Daoy (cell line): ENCODE results near the gene NT5E. TPM values are rescaled to one million over a fixed set of nuclear protein-coding genes. Genes with fewer than 3 reads are reported as not detected.

Experiments used
- DNase-seq: peaks from one replicate; pipeline ENCODE4 v3.0.0-alpha.2; 2015; ENCODE audit warnings: low read depth
- total RNA-seq: library from RNA; depleted of rRNA; stranded (reverse); fragments of >200 nt; shearing (Covaris generic); gene quantifications from 2 replicates; pipeline ENCODE4 v1.2.3, GENCODE V29; 2014

NT5E gene
- total RNA-seq, 1 experiment from 2014 or later, result 129 TPM

DNA sequence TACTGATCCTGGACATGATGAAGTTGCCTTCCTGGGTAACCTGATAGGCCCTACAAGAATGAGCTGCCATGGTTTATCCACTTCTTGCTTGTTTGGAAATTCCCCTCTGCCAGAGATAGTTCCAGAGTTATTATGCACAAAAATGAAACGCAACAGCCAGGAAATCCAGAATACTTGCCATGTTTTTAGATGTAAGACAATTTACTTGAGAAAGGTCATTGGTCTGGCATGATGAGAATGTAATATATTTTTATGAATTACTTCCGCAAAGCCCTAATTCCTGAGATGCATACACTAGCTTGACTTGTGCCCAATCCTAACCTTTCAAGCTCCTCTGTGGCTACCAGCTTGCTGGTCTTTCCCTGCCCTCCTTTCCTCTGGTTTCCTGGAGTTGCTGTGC lies 27.9 kb upstream of the NT5E start:
- no peak for DNase-seq

DNA sequence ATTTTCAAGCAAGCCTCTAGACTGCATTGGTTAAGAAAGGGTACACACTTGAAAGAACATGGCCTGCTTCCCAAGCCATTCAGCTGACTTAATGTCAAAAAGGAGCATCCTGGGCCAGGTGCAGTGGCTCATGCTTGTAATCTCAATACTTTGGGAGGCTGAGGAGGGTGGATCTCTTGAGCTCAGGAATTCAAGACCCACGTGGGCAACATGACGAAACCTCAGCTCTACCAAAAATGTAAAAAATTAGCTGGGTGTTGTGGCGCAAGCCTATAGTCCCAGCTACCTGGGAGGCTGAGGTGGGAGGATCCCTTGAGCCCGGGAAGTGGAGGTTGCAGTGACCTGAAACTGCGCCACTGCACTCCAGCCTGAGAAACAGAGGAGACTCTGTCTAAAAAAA lies 26.9 kb upstream of the NT5E start:
- DNase-seq, result no peak

DNA sequence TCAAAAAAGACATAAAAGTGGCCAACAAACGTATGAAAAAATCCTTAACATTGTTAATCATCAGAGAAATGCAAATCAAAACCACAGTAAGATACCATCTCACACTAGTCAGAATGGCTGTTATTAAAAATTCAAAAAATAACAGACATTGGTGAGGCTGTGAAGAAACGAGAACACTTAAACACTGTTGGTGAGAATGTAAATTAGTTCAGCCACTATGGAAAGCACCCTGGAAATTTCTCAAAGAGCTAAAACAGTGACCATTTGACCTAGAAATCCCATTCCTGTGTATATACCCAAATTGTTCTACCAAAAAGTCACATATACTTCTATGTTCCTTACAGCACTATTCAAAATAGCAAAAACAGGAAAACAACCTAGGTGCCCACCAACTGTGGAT lies 24.9 kb upstream of the NT5E start:
- DNase-seq, result no peak

DNA sequence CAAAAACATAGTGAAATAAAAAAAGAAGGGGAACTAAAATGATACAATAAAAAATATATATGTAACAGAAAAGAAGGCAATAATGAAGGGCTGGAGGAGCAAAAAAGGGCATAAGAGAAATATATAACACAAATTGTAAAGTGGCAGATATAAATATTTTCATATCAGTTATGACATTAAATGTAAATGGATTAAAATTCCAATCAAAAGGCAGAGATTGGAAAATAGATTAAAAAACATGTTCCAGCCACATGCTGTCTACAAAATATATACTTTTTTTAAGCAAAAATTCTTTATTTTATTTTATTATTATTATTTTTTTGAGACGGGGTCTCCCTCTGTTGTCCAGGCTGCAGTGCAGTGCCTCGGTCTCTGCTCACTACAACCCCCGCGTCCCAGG lies 23.9 kb upstream of the NT5E start:
- DNase-seq, result no peak

DNA sequence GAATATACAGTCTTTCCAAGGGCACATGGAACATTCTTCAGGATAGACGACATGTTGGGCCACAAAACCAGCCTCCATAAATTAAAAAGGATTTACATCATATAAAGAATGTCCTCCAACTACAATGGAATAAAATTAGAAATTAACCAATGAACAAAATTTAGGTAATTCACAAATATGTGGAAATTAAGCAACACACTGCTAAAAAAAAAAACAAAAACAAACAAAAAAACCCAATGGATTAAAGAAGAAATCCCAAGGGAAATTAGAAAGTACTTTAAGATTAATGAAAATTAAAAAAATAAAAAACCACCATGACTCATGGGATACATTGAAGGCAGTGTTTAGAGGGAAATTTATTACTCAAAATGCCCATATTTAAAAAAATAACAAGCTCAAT lies 21.4 kb upstream of the NT5E start:
- DNase-seq, result no peak

DNA sequence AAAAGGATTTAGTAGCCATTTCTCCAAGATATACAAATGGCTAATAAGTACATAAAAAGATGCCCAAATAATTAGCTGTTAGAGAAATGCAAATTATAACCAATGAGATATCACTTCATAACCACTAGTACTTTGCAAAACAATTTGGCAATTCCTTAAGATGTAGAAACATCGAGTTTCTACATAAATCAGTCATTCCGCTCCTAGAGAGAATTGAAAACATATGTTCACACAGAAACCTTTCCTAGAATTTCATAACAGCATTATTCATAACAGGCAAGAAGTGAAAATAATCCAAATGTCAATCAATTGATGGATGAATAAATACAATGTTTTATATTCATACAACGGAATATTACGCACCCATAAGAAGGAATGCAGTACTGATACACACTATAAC lies 20.5 kb upstream of the NT5E start:
- DNase-seq, result no peak

DNA sequence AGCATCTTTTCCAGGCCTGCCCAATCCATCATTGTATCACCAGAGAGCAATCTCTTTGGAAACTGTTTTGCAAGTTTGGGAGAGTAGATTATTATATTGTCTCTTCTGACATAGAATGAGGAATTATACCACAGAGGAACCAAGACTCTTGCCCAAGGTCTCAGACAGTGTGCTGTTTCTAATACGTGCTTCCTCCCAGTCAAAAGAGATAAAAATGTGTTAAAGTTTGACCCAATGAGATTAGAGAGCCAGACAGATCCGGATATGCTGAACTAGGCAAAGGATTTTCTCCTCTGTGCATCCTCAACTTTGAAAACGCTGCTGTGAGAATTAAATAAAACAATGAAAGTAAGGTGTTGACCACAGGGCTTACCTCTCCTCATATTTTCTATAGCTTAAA lies 18.6 kb upstream of the NT5E start:
- DNase-seq, result no peak

DNA sequence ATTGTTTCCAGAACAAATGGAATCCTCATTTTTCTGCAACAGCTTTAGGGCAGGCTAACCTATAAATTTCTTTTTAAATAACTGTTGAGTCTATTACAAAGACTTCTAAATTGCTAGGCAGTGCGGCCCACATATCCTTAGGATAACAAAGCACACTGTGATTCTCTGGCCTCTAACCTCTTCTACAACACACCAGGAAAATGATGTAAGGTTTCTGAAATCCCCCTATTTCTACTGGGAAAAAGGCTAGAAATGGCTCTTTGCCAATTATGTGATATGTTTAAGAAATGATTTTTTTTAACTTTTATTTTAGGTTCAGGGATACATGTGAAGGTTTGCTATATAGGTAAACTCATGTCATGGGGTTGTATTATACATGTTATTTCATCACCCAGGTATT lies 17.3 kb upstream of the NT5E start:
- no peak for DNase-seq

DNA sequence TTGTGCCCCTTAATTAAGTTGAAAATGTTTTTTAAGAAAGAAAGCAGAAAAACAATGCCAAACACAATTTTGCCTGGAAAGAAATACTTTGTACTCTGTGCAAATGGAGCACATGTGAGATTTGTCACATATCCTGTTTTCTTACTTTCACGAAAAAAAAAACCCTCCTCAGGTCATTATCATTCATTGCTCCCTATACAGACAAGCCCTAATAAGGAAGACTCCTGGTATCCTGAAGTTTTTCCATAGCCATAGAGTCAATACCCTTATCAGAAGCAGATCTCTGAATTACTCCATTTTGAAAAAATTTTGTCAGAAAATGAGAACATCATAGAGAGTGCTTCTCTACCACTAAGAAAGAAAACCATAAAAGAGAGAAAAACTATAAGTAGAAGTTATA lies 14.0 kb upstream of the NT5E start:
- DNase-seq, result no peak

DNA sequence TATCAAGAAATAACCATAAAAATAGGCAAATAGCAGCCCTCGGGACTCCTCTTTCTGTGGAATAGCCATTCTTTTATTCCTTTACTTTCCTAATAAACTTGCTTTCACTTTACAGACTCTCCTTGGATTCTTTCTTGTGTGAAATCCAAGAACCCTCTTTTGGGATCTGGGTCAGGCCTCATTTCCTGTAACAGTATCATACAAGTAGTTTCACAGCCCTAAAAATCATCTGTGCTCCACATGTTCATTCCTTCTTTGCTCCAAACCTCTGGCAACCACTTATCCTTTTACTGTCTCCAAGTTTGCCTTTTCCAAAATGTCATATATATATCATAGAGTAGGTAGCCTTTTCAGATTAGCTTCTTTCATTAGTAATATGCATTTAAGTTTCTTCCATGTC lies 13.5 kb upstream of the NT5E start:
- DNase-seq, result peak; percentile 56

DNA sequence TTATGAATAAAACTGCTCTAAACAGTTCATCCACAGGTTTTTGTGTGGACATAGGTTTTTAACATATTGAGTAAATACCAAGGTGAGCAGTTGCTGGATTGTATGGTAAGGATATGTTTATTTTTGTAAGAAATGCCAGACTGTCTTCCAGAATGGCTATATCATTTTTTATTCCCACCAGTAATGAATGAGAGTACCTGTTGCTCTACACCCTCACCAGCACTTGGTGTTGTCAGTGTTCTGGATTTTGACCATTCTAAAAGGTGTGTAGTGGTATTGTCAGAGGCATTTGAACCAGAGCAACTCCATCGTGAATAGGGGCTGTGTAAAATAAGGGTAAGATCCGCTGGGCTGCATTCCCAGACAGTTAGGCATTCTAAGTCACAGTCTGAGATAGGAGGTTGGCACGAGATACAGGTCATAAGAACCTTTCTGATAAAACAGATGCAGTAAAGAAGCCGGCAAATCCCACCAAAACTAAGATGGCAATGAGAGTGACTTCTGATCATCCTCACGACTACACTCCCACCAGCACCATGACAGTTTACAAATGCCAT lies 12.9 kb upstream of the NT5E start:
- peak; percentile 75 for DNase-seq

DNA sequence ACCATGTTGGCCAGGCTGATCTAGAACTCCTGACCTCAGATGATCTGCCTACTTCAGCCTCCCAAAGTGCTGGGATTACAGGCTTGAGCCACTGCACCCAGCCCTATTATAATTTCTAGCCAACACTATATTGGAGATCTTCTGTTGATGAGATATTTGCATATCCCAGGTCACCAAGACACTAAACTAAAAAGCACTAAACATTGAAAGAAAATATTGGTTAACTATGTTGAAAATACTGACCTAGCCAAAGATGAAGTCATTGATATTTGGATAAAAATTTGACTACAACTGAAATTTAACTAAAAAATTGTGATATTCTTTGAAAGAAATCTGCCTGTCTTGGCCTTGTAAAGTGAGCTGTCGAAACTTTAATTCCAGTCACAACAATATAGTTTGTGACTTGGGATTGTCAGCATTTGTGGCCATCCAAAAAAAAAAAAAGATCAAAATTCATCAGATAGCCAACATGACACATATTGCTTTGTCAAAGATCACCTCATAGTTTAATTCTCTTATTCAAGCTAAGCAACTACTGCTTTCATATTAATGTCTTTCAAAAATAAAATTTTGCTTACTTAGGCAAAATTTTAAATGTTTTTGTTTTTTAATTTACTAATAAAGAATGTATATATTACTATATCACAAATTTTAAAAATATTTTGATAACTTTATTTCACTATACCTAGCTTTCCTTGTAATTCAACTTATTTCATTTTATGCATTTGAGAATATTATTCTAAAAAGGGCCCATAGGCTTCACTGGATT lies 6.3 kb upstream of the NT5E start:
- DNase-seq, result no peak

DNA sequence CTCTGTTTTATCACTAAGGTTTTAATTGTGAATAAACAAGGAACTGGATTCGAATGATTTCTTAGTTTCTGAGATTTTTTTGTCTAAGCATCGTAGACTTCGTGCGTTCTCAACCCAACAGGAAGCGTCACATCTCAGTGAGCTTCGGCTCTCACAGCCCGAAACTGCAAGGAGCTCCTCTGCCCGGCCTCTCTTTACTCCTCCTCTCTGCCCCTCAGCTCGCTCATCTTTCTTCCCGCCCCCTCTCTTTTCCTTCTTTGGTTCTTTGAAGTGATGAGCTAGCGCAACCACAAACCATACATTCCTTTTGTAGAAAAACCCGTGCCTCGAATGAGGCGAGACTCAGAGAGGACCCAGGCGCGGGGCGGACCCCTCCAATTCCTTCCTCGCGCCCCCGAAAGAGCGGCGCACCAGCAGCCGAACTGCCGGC lies 480 bp upstream of the NT5E start:
- DNase-seq, result peak; percentile 84

DNA sequence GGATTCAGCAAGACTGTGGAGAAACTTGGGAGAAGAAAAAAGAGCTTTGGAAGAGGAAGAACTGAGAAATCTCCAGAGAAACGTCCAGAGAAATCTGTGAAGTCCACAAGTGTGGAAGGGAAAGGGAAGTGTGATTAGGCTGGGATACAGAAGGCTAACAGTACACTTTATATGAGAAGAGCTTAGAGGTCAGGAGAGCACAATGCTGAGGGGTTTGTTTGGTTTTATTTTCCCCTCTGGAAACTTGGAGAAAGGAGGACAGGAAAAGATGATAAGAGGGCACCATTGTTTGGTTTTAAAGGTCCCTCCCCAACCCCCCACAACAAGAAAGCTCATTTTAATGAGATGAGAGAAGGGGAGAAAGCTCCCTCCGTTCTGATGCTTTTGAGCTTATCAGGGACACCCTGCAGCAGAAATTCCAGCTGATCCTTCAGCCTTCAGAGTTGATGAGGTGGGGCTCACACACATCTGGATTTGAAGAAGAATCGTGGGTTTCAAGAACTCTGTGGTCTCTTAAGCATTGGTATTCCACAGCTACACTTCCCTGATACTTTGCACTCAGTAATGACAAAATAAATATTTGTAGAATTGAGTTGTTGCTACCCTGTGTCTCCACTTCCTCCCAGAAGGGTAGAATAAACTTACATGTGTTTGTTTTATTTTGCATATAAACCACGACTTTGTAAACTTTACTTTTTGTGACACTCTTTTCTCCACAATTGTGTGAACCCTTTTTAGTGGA lies 1.9 kb downstream of the NT5E start:
- no peak for DNase-seq

DNA sequence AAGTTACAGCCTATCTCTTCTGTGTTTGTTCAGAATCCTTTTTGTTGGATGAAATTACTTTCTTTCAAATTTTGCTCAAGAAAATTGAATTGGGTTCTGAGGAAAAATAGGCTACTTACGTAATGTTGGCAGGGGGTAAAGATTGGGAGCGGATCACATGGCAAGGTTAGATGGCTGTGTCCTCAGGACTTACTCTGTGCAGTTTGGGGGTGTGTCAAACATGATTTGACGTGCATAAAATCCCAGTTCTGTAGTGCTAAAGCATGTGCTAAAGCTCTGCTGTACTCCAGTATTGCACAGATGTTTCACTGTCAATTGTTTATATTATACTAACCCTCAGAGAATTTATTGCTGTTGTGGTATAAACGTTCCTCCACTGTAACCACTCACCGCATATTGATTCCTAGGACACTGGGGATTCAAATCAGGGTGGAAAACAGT lies 2.6 kb downstream of the NT5E start:
- DNase-seq, result peak; percentile 54

DNA sequence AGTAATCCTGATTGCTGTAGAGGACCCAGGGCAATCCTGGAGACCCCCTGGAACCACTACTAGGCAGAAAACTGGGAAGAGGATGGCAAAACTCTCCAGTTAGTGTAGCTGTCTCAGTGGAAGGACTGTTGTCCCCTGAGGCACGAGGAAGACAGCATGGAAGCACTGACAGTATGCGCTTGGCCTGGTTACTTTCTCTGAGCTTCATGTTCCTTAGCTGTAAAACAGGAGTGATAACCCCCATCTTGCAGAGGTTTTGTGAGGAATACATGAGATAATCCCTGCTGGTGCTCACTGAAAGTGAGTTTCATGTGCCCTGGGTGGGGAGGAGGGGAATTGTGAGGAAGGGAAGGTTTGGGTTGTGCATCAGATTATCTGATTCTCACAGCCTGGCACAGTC lies 3.2 kb downstream of the NT5E start:
- DNase-seq, result no peak

DNA sequence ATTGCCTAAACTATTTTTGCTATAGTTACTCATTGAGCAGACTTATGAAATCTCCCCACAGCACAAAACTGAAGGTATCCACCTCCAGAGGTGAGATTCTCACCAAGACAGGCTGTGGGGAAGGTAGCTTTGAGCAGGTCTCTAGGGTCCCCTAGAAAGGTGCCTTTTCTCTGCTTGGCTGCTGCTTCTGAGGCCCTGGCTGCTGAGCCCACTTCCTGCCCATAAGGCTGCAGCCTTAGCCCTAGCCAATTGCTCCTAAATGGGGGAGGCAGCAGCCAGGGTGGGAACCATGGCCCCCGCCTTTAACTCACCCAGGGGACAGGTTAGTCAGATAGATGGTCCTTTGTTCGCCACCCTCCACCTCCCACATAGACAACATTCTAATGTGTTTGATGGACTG lies 3.6 kb downstream of the NT5E start:
- DNase-seq, result no peak

DNA sequence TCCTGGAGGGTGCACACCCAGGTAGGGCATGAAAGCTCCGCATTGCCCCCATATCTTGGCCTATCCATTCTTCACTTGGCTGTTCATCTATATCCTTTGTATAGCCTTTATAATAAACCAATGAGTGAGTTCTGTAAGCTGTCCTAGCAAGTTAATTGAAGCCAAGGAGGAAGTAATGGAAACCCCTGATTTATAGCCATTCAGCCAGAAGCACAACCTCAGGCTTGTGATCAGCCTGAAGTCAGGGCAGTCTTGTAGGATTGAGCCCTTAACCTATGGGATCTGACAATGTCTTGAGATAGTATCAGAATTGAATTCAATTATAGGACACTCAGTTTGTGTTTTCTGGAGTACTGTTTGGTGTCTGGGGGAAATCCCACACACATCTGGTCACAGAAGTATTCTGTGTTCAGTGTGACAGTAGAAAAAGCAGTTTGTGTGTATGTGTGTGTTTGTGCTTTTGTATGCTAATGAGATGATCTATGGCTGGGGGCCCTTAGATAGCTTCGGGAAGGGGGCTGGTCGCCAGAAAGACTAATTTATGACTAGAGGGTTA lies 5.7 kb downstream of the NT5E start:
- no peak for DNase-seq

DNA sequence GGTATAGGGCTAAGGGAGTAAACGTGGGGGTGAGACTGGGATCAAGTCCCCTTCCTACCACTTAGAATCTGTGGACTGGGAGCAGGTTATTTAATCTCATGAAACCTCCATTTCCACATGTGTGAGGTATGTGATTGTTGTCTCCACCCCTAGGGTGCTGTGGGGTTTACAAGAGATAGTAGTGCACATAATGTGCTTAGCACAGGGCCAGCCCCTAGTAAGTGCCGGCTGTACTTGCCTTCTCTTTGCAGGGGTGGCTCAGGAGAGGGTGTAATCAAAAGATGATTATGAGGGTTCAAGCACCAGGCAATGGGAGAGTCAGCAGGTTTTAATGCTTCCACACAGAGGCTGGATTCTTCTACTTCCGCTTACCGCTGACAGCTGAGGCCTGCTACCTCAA lies 6.9 kb downstream of the NT5E start:
- no peak for DNase-seq

DNA sequence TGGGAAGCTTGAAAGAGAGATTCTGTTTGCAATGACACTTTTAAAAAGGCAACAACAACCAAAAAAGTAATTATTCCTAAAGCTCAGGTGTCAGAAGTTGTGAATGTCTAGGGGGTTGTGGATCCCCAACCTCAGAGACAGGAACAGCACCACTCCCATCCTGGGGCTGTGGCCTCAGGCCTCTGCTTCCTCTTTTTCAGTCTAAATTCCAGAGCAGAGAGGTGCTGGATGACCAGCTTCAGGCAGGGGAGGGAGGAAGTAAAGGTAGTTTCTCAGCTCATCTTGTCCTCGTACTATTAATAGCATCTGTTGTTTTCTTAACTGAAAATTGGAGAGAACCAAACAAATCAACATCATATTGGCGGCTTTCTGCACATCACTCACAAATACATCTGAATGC lies 8.3 kb downstream of the NT5E start:
- DNase-seq, result no peak

DNA sequence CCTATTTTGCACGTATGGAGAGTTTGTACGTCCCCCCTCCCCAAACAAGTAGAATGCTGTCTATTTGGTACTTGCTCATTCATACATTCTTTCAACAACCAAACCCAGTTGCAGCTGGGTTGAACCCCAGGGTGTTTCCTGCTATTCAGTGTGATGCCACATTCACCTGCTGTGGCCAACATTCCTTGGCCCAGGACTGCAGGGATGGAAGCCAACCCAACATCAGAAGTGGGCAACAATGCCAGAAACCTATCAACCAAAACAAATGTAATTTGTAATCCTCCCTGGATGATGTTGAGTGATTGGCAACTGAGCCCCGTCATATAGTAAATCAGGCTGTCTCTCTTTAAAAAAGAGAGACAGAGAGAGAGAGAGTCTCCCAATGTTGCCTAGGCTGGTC lies 8.9 kb downstream of the NT5E start:
- peak; percentile 45 for DNase-seq

DNA sequence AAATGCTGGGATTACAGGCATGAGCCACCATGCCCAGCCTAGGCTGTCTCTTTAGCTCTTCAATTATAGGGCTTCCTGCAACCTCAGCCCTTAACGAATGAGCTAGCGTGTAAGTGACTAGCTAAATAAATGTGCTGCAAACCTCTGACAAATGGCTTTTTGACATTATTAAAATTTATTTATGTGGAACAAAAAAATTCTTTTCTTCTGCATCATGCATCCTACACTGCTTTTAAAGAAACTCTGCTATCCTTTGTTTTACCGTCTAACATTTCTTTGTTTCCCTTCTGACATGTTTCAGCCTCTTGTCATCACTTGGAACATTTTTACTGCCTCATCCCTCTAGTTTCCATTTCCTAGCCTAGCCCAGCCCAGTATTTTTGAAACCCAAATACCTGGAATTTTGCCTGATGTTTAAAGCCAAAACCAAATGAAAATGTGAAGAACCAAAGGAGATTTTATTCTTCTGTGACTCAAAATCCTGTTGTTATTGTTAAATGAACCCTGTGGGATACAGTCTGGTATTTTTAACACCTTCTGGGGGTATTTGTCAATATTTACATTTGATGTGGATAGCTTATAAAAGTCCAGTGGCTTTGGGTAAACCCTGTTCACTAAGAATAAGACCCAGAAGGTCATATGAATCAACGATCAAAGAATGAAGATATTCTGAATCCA lies 9.5 kb downstream of the NT5E start:
- DNase-seq, result peak; percentile 66
